ENCODE measurements around the gene PPP1R9A.

The PPP1R9A gene

DNA sequence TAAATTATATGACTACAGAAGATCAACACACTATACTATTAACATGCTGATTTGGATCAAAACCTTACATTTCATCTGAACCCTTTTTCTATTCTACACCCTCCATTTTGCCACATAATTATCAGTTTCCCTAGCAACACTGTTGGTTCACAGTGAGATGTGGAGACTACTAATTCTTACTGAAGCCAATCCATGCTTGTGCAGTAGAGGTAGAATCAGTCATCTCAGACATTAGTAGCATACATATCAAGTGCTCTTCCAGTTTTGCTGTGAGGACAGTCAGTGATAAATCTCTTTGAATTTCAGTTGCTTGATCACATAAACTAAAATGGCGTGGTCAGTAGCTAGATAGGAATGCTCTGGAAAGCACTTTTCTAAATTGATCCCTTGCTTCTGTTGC is 346.6 kb downstream of the PPP1R9A start:
- H3K79me2 ChIP-seq: no peaks in the 10 kb centered on the region
- no peaks in the 10 kb centered on the region for H3K27me3 ChIP-seq (ENCODE audit: control insufficient read depth, insufficient read depth, low read length)

DNA sequence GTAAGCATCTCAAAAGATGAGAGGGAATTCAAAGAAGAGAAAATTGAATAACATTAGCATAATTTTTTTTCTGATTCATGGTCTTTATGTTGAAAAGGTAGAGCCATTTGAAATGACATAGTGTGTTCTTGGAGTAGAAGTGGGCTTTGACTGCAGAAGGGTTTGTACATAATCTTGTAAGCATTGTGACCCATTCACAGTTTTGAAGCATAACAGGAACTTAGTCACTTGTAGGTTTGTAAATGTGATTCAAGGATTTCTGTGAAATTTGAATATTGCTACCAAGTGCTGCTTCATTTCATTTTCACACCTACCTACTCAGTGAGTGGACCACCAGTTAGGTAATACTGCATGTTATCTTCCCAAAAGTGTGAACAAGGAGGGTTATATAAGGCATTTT is 348.3 kb downstream of the PPP1R9A start:
- Histone ChIP-seq H3K27me3 (ENCODE audit: control insufficient read depth, insufficient read depth, low read length) (no peaks in the 10 kb centered on the region), H3K4me1 (no peaks in the 10 kb centered on the region), H3K79me2 (no peaks in the 10 kb centered on the region), H3K9ac (no peak overlapping the region), H3K4me2 (ENCODE audit: low read length) (no peak overlapping the region), H3K36me3 (ENCODE audit: control insufficient read depth, insufficient read depth, low read length) (no peaks in the 10 kb centered on the region), H3K4me3 (ENCODE audit: low read depth, low read length) (no peak overlapping the region), H3K27ac (no peak overlapping the region), H2AFZ (no peak overlapping the region), H3K9me3 (ENCODE audit: control insufficient read depth, low read length) (no peaks in the 10 kb centered on the region)
- TF ChIP-seq, protein P1, sequence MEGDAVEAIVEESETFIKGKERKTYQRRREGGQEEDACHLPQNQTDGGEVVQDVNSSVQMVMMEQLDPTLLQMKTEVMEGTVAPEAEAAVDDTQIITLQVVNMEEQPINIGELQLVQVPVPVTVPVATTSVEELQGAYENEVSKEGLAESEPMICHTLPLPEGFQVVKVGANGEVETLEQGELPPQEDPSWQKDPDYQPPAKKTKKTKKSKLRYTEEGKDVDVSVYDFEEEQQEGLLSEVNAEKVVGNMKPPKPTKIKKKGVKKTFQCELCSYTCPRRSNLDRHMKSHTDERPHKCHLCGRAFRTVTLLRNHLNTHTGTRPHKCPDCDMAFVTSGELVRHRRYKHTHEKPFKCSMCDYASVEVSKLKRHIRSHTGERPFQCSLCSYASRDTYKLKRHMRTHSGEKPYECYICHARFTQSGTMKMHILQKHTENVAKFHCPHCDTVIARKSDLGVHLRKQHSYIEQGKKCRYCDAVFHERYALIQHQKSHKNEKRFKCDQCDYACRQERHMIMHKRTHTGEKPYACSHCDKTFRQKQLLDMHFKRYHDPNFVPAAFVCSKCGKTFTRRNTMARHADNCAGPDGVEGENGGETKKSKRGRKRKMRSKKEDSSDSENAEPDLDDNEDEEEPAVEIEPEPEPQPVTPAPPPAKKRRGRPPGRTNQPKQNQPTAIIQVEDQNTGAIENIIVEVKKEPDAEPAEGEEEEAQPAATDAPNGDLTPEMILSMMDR (IDR thresholded peaks at IDR 0.05): no peak

More for the DNA sequence above, 346.6 kb downstream of the PPP1R9A start:
- TF ChIP-seq, protein P1 (IDR thresholded peaks at IDR 0.05): no peak
- Histone ChIP-seq H3K4me2 (ENCODE audit: low read length) (no peak overlapping the region), H3K4me1 (no peaks in the 10 kb centered on the region), H2AFZ (no peak overlapping the region), H3K27ac (no peak overlapping the region), H3K9ac (no peak overlapping the region), H3K36me3 (ENCODE audit: control insufficient read depth, insufficient read depth, low read length) (no peaks in the 10 kb centered on the region), H3K4me3 (ENCODE audit: low read depth, low read length) (no peak overlapping the region), H3K9me3 (ENCODE audit: control insufficient read depth, low read length) (no peaks in the 10 kb centered on the region)

DNA sequence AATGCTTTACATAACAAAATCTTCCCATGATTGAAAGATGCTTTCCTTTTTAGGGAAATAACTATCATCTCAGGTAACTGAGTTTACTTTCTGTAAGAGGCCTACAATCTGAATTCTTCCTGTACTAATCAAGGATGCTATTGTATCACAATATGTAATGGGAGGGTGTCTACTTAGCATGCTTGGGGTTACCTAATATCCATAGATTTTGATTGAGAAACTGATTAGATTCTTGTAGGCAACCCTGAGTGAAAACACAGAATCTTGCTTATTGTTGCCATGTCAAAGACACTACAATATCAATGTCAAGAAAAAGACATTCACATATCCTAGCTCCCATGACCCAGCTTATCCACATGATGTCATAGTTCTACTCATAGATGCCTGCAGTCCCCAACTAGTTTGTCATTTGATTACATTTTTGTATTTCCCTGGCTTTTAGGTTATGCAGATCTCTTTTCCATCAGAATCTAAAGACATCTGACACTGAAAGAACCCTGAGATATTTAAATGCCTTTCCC is 354.6 kb downstream of the PPP1R9A start:
- Histone ChIP-seq H3K27me3 (ENCODE audit: control insufficient read depth, insufficient read depth, low read length) (no peaks in the 10 kb centered on the region), H3K4me1 (no peaks in the 10 kb centered on the region), H2AFZ (no peak overlapping the region), H3K36me3 (ENCODE audit: control insufficient read depth, insufficient read depth, low read length) (no peaks in the 10 kb centered on the region), H3K4me2 (ENCODE audit: low read length) (no peak overlapping the region), H3K79me2 (no peaks in the 10 kb centered on the region), H3K9ac (no peak overlapping the region), H3K27ac (no peak overlapping the region), H3K9me3 (ENCODE audit: control insufficient read depth, low read length) (no peaks in the 10 kb centered on the region), H3K4me3 (ENCODE audit: low read depth, low read length) (no peak overlapping the region)
- TF ChIP-seq, protein P1 (IDR thresholded peaks at IDR 0.05): no peak

DNA sequence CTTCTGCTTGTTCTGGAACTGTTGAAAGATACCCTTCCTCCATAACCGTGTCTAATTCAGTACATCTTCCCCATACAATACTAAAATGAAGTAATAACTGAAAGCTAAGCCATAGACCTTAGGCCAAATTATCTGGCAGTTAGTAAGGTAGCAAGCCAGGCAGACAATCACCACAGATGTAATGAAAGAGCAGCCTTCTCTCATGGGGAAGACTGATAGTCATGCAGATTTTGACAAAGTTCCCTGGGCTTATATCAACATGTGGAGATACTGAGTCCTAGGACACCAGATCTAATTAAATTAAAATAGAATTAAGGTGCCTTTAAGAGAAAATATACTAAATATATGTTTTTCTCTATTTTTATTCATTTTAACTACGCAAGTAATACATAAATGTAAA is 355.5 kb downstream of the PPP1R9A start:
- no peak overlapping the region for H3K4me3 ChIP-seq (ENCODE audit: low read depth, low read length)

More for the DNA sequence above, 355.5 kb downstream of the PPP1R9A start:
- Histone ChIP-seq H3K4me1 (no peaks in the 10 kb centered on the region), H3K9ac (no peak overlapping the region), H3K36me3 (ENCODE audit: control insufficient read depth, insufficient read depth, low read length) (no peaks in the 10 kb centered on the region), H3K9me3 (ENCODE audit: control insufficient read depth, low read length) (no peaks in the 10 kb centered on the region), H3K27ac (no peak overlapping the region), H3K4me2 (ENCODE audit: low read length) (no peak overlapping the region), H2AFZ (no peak overlapping the region), H3K27me3 (ENCODE audit: control insufficient read depth, insufficient read depth, low read length) (no peaks in the 10 kb centered on the region), H3K79me2 (no peaks in the 10 kb centered on the region)
- TF ChIP-seq, protein P1 (IDR thresholded peaks at IDR 0.05): no peak

All from parathyroid adenoma (tissue), 2 donors.